ENCODE measurements around the gene SNAI1.

GRCh38 chr20:50037575-50037974 lies 54.8 kb downstream of the SNAI1 start:
- no peak for TF ChIP-seq CTCF (IDR thresholded peaks at IDR 0.05; ENCODE audit: borderline replicate concordance, extremely low read depth, low read length, poor library complexity, severe bottlenecking)
- no peak for TF ChIP-seq EZH2 (IDR thresholded peaks at IDR 0.05; ENCODE audit: borderline replicate concordance, low read depth, low read length, severe bottlenecking)

Data from DND-41 (cell line).